HG03280 (cell line): ENCODE data around the gene PSTPIP1.

Source experiments
- ATAC-seq: cut with Tn5 transposase; IDR thresholded peaks from one replicate; pipeline ENCODE4 v1.9.1; 2021; ENCODE audit warnings: mild to moderate bottlenecking, moderate library complexity; ENCODE audit not compliant: unreplicated experiment

The PSTPIP1 gene

GRCh38 chr15:77017761-77018720, 23.1 kb downstream of the PSTPIP1 start:
- no peak for ATAC-seq

DNA sequence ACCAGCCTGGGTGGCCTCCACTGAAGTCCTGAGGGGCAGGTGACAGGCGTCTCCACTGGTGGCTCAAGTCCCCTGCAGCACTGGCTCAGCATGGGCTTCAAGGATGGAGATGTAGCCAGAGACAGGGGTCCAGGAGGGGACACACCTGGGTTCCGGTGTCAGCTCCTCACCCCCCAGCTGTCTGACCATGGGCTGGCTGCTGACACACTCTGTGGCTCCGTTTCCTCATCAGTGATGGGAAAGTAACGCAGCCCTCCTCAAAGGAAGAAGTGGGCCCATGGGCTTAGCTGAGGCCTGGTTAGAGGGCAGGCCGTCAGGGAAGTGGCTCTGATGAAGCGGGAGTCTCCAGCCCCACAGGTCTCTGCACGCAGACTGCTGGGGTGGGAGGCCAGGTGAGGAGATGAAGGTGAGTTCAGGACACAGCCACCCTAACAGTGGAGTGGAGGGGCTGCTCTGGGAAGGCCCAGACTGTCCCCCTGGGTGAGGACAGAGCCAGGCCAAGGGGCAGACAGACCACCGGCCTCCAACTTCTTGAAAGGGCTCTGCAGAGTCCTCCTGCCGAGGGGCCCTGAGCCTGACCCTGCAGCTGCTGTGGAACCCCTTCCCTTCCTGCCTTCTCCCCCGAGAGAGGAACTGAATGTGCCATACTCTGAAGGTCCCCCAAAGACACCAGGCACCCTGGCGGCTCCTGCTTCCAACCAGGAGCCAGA, 24.0 kb downstream of the PSTPIP1 start:
- ATAC-seq = no peak

GRCh38 chr15:77019521-77020331, 24.8 kb downstream of the PSTPIP1 start:
- no peak for ATAC-seq

GRCh38 chr15:77020348-77021087, 25.6 kb downstream of the PSTPIP1 start:
- ATAC-seq = no peak

GRCh38 chr15:77021088-77021481, 26.2 kb downstream of the PSTPIP1 start:
- no peak for ATAC-seq

DNA sequence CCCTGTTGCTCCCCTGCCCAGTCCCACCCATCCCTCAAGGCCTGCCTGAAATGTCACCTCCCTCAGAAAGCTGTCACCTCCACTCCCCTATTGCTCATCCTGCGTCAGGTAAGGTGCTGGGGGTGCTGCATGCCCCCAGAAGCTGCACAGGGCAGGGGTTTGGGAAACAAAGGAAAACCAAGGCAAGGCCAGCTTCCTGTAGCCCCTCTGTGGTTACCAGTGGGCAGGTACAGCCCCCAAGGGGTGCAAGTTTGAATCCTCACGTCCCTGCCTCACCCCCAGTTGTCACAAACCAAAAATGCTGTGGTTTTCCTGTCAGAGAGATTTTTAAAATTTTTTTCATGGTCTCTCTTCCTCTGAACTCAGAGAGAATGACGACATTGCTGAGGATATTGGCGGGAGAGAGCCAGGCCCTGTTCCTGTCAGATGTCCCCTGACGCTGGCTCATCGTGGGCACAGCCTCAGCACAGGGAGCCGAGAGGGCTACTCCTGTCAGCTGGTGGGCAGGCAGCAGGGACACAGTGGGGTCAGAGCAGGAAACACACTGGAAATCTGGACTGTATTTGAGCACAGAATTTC, 27.0 kb downstream of the PSTPIP1 start:
- ATAC-seq = no peak

DNA sequence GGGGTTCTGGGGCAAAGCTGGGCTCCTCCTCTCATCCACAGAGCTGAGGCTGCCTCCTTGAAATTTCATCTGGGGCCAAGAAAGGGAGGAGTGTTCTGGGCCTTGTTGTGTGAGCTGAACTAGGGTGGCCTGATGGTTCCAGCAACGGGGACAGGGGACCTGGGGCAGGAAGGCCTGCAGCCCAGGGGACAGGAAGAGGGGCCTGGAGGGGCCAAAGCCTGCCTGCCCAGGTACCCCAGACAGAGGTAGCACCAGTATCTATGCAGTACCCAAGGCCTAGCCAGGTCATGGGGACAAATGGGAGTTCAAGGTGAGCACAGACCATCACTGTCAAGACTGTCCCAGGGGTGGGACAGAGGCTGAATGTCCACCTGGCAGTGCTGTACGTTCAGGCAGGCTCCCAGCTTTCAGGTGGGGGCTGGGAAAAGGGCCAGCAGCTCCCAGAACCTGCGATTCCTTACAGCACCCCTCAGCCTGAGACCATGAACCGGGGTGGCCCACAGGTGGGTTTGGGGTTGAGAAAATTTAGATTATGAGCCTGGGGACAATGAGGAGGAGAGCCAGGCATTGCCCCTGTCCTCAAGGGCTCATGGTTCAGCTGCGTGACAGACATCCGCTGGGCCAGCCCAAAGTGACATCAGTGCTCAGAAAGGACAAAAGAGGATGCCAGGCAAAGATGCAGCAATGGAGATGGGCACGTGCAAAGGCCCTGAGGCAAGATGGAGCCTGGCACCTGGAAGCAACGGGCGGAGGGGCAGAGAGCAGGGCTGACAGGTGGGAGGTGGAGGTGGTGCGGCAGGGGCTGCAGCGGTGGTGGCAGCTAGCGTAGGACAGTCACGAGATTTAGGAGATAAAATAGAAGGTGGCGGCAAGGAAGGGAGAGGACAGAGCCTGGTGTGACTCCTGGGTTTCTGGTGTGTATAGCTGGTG, 28.0 kb downstream of the PSTPIP1 start:
- no peak for ATAC-seq

DNA sequence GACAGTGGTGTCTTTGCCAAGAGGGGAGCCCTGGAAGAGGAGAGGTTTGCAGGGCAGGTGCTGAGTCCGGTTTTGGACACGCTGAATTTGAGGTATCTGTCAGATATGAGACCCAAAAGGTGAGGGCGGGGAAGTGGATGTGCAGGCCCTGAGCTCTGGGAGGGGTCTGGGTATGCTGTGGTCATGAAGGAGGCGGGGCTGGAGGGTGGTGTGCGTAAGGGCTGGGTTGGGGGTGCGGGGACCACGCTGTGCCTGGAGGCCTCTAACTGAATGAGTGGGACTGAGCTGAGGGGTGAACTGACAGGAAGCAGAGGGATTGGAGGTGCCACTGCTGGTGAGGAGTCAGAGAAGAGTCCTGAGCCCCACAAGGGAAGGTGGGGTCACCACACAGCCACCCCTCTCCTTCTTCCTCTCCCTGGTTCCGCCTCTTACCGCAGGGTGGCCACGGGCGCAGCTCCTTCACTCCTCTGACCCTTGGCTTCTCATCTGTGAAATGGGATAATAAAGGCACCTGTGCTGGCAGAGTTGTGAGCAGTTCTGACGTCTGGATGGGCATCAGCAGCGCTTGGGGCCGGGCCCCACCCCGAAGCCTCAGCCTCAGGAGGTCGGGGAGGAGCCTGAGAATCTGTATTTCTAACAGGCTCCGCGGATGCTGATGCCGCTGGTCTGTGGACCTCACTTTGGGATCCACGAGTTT, 28.8 kb downstream of the PSTPIP1 start:
- no peak for ATAC-seq

DNA sequence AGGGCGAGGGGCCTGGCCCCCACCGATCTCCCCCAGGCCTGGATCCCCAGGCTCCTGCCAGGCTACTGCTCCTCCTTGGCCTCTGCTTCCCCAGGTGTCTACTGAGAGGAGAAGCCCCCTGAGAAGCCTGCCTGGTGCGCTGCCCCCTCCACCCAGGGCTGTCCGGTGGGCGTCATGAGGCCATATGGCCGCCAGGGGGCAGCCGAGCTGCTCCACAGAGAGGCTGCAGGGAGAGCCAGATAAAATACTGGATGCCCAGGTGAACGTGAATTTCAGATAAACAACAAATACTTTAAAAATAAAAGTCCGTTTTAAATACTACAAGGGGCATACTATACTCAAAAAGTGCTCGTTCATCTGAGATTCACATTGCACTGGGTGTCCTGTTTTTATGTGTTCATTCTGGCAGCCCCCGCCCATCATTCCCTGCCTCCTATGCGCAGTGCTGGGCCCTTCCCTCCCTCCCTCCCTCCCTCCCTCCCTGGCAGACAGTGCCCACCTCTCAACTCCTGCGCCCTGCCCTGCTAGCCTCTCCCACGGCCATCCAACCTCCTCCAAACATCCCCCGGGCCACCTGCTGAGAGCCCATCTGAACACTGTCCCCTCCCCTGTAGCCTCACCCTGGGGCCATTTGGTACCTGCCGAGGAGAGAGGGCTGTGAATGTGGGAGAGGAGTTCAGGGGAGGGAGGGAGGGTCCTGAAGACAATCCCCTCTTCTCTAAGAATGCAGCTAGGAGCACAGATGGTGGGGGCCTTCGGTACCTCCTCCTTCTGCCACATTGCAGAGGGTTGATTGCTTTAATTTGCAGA, 29.6 kb downstream of the PSTPIP1 start:
- ATAC-seq = peak; percentile 42

DNA sequence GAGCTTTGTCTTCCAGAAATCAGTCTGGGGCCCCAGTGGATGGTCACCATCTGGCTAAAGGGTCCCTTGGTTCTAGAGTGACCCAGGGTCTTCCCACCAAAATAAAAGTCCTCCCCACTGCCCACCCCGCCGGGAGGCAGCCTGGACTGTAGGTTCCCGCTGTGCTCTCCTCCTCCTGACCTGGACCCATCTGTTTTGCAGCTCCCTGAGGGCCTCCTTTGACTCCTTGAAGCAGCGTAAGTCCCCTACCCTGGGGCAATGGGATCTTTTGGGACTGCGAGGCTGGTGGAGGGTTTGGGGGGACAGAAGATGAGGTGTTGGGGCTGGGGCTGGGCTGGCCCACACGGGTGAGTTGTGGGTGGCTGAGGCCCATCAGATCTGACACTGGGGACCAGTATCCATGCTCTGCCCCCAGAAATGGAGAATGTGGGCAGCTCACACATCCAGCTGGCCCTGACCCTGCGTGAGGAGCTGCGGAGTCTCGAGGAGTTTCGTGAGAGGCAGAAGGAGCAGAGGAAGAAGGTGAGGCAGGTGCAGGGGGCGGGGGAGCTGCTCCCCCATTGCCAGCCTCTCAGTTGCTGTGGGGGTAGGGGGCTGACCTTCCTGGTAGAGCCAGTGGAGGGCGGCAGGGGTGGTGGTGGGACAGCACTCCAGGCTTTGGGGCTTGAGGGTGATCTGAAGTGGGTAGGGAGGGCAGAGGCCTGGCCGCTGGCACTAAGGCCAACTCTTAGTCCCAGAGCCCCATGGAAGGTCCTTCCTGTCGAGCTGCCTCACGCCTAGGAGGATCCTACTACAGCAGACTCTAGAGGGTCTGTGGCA, 30.4 kb downstream of the PSTPIP1 start:
- ATAC-seq = no peak

DNA sequence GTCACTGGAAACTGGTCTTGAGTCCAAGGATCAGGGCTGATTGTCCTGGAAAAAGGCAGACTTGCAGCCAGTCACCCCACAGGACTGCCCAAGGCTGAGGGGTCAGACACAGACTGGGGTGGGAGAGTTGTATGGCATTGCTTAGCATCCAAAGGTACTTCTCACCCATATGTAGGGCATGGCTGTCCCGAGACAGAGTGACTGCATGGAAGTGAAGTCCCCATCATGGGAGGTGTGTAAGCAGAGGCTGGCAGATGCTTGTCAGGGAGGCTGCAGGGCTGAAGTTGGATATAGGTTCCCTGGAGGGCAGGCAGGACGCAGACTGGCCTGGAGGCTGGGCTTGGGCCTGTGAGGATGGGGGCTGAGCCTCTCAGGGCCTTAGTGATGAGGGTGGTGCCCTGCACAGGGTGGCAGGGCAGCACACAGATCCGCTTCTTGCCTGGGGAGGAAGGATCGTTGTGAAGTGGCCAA, 31.1 kb downstream of the PSTPIP1 start:
- ATAC-seq = no peak

DNA sequence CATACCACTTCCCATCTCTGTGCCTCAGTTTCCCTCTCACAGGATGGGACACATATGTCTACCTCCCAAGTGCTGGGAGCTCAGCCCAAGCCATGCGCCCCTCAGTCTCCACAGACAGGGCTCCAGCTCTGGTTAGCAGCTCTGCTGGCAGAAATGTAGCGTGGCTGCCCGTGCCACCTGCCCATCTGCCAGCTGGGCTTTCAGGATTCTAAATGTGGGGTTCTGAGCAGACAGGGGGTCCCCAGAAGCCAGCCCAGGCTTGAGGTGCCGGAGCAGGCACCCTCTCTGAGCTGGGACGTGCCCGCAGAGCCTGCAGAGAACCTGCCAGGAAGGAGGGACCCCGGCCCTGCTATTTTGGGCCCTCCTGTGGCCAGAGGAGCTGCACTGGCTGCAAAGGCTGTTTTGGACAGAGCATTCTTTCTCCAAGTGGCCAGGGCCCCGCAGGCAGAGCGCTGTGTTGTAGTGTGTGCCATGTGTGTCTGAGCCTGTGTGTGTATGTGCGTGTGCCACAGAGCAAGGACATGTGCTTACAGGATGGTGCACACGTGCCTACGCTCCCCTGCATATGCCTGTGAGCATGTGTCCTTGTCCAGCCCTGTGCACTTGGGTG, 31.7 kb downstream of the PSTPIP1 start:
- no peak for ATAC-seq

GRCh38 chr15:77027111-77027696, 32.3 kb downstream of the PSTPIP1 start:
- ATAC-seq = no peak

DNA sequence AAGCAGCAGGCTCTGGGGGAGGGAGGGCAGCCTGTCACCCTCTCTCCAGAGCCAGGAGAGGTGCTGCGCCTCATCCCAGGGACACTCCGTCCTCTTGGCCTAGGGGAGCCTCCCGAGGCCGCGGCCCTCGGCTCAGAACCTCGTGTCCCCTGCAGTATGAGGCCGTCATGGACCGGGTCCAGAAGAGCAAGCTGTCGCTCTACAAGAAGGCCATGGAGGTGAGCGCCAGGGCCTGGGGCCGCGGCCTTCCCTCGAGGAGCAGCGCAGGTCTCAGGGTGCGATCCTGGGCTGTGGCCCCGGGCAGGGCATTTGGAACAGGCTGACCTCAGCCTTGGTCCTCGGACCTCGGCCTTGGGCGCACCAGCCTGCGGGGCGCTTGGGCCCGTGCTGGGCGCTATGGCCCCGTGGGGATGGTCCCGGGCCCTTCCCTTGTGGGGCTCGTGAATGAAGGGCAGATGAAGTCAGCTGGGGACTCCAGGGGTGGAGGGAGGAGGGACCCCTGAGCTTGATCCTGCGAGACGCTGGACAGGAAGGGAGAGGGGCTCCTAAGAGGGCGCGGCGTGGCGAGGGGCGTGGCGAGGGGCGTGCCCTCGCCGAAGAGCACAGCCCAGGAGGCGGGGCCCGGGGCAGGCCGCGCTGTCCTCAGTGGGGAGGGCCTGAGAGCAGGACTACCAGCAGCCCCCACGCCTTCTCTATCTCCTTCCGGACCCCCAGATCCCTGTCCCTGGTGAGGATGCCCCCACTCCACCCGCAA, 32.9 kb downstream of the PSTPIP1 start:
- no peak for ATAC-seq
